Prostate gland (tissue), 2 donors: ENCODE data around the gene SBK2.

Experiments used
- CTCF ChIP-seq, 4 experiments: fragments of 200-600 bp in 2 of 4; fragments of 450-650 bp in 2 of 4; sonication (generic) in 2 of 4; IDR thresholded peaks; 1 replicate in 3 of 4; 2 replicates in 1 of 4; pipeline ENCODE4 v1.5.1; 2016 to 2019; ENCODE audit warnings: antibody characterized with exemption in 4 of 4, mild to moderate bottlenecking in 2 of 4, moderate library complexity in 2 of 4
- POLR2A ChIP-seq: fragments of 450-650 bp; IDR thresholded peaks from one replicate; pipeline ENCODE4 v1.6.1; 2016; ENCODE audit warnings: antibody characterized with exemption, mild to moderate bottlenecking
- POLR2AphosphoS5 ChIP-seq: sonication (generic); formaldehyde crosslinking; IDR thresholded peaks from one replicate; pipeline ENCODE4 v1.6.1; 2017; ENCODE audit warnings: antibody characterized with exemption

- TF ChIP-seq CTCF (IDR thresholded peaks at IDR 0.05) (no peak), POLR2A (no peak), POLR2AphosphoS5 (no peak)
Measured at GRCh38 chr19:55502197-55502952, 34.6 kb downstream of the SBK2 start.
